ENCODE data around the gene GLTPD2.

DNA sequence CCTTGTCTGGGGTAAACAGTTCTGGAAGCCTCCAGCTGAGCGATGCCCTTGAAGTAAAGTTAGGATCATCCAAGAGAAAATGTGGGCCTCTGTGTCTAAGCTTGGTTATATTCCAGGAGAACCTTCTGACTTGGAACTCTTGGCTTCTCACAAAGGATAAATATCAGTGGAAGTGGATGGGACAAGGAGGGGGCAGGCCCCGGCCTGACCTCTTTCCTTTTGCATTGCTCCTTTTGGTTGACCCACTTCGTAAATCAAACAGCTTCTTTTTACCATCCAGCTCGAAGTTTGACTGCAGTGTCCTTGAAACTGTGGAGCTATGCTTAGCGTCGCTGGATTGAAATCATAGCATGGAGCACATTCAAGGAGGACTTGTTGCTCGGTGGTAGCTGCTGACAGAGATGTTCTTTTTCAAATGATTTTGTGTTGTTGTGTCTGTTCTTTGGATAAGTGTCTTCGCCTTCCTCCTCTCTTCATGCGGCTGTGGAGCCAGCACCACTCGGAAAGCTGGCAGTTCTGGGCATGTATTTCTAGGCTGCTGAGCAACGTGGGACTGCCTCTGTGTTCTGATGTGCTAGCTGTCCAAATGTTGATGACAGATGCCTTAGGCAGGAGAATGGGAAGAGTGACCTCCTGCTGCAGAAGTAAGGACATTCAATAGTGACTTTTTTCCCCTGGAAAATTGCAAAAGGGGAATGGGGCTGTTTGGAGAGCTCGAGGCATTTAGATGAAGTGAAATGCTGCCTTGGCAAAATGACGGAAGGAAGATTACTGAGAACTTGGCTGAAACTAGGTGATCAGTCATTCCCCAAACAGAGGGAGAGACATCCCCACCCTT is 48.9 kb downstream of the GLTPD2 start:
- TF ChIP-seq, protein P1, sequence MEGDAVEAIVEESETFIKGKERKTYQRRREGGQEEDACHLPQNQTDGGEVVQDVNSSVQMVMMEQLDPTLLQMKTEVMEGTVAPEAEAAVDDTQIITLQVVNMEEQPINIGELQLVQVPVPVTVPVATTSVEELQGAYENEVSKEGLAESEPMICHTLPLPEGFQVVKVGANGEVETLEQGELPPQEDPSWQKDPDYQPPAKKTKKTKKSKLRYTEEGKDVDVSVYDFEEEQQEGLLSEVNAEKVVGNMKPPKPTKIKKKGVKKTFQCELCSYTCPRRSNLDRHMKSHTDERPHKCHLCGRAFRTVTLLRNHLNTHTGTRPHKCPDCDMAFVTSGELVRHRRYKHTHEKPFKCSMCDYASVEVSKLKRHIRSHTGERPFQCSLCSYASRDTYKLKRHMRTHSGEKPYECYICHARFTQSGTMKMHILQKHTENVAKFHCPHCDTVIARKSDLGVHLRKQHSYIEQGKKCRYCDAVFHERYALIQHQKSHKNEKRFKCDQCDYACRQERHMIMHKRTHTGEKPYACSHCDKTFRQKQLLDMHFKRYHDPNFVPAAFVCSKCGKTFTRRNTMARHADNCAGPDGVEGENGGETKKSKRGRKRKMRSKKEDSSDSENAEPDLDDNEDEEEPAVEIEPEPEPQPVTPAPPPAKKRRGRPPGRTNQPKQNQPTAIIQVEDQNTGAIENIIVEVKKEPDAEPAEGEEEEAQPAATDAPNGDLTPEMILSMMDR (IDR thresholded peaks at IDR 0.05; ENCODE audit: poor library complexity): no peak
- TF ChIP-seq EZH2 (IDR thresholded peaks at IDR 0.05; ENCODE audit: borderline replicate concordance): no peak
- TF ChIP-seq EZH2phosphoT487 (IDR thresholded peaks at IDR 0.05; ENCODE audit: low read depth, severe bottlenecking, unreplicated experiment): no peak

Measured in hepatocyte (in vitro differentiated cells).